Lung microvascular endothelial cell (primary cell): ENCODE measurements around the gene CEP95. TPM values are rescaled to one million over a fixed set of nuclear protein-coding genes. Genes with fewer than 3 reads are reported as not detected.
"Not testable (repeated sequence)": the region's sequence is repeated elsewhere in the genome, so short reads cannot be mapped to it uniquely, and the experiment has no call there.

Experiments
- DNase-seq, 2 donors: peaks; one replicate each; pipeline versions ENCODE4 v3.0.0 to v3.0.0-alpha.2; 2010; ENCODE audit warnings: low read depth in 2 of 2
- total RNA-seq: library from RNA; depleted of rRNA; stranded (reverse); fragments of >200 nt; gene quantifications from 2 replicates; pipeline ENCODE4 v1.2.1, GENCODE V29; 2014

Gene CEP95
- total RNA-seq, 1 donor from 2014 or later = 16.1 TPM

DNA sequence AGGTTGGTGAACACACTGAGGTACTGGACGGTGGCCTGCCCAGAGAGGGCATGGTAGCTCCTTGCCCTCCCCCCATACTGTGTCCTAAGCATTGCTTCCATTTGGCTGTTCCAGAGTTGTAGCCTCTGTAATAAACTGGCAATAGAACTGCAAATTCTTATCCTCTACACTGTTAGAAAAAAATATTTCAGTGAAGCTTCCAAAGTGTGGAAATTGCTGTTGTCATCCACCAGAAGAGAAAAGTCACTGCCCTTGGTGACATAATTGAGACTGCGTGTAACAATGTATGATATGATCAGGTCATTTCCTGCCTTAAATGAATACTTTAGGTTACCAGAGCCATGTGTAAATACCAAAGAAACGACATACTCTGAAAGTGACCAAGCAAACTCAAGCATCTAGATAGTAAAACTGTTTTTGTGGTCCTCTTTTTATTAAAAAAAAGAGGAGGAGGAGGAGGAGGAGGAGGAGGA, 65.9 kb downstream of the CEP95 start:
- DNase-seq = peak; percentile 77 to 87

GRCh38 chr17:64573214-64573613, 66.4 kb downstream of the CEP95 start:
- no peak for DNase-seq

DNA sequence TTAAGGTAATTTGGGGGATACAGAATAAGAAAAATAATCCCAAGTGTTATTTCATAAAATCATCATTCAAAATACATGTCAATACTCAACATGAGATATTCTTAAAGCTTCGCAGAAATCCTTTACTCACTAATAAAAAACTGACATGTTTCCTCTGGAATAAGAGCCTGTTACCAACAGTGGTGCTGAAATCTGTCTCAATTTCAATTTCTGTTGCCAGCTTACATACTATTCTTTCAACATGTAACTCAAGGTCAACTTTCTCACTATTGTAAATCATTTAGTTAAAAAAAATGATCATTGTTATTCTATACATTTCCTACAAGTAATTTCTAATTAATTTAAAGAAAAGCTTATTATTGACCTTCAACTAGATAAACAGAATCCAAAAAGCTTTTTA, 67.9 kb downstream of the CEP95 start:
- peak in 1 of 2 donors; percentile 29 for DNase-seq

DNA sequence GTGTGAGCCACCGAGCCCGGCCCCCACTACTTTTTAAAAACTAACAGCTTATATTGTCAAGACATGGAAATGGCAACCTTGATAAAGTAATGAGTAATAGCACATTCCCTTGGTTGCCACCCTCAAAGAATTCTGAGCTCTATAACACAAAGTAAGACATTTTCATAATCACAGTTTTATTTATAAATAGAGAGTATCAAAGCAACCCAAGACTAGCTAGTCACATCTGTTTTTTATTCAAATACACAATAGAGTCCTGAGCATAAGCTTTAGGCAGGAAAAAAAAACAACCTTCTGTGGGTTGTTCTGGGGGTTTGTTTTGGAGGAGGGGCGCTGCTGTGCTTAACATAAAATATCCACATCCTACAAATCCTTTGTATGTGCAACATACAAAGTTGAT, 68.7 kb downstream of the CEP95 start:
- DNase-seq = no peak

GRCh38 chr17:64577025-64577424, 70.2 kb downstream of the CEP95 start:
- not testable (repeated sequence) for DNase-seq

DNA sequence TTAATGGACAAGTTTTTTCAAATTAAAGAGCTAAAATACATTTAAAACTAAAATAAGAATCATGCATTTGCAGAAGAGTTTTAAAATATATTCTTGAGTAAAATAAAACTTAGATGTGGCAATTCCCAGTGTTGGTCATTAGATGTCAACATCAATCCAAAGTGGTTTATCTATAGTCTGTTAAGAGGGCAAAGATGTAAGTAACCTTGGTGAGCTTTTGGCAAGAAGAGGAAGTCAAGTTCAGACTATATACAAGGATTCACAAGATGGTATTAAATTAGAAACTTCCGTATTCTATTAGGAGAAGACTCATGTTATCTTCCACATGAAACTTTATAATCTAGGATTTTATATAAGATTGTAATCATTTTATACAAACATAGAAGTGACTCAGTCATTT, 73.1 kb downstream of the CEP95 start:
- DNase-seq = no peak

- no peak for DNase-seq
Measured at GRCh38 chr17:64580384-64581315, 73.9 kb downstream of the CEP95 start.

DNA sequence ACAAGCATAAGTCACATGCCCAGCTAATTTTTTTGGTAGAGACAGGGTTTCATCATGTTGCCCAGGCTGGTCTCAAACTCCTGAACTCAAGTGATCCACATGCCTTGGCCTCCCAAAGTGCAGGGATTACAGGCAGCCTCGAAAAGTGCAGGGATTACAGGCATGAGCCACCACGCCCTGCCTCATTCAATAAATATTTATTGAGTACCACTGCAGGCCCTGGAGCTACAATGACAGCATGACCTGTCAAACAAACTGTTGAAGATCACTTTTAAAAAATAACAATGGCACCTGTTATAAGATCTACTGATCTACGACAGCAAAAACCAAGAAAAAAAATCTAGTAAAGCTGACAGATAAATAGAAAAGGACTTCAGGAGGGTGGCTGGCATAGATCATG, 76.3 kb downstream of the CEP95 start:
- DNase-seq = no peak

DNA sequence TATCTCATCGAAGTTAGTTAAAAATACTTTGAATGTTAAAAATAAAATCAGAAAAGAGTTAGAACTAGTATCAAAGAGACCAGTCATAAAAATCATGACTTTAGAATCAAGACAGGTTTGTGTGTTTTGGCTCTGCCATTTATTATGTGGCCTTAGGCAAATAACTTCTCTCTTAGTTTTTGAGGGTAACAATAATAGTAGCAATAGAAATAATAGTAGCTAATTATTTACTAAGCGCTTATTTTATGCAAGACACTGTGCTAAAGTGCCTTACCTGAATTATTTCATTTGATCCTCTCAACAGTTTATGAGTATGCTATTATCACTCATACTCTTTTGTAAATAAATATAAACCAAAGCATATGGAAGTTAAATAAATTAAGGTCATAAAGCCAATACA, 78.4 kb downstream of the CEP95 start:
- DNase-seq = no peak

Other genes starting within 250 kb of the CEP95 start
- gene TEX2, start 243.7 kb upstream of the CEP95 start, total RNA-seq = 19.4 and 36.1 TPM in 2 replicates
- gene PECAM1, start 116.1 kb upstream of the CEP95 start, total RNA-seq = 395 and 423 TPM in 2 replicates
- 0.60 and 0.65 TPM in 2 replicates for gene MILR1, start 57.9 kb upstream of the CEP95 start, total RNA-seq
- gene POLG2, start 9.9 kb upstream of the CEP95 start, total RNA-seq = 4.8 and 5.6 TPM in 2 replicates
- 287 and 429 TPM in 2 replicates for gene DDX5, start 688 bp upstream of the CEP95 start, total RNA-seq
- gene SMURF2, start 155.3 kb downstream of the CEP95 start, total RNA-seq = 57.5 and 65.4 TPM in 2 replicates